ENCODE data around the gene PHLPP1. TPM values are rescaled to one million over a fixed set of nuclear protein-coding genes. Genes with fewer than 3 reads are reported as not detected.

Gene PHLPP1
- total RNA-seq, 1 experiment from 2014 or later, result 13.7 TPM

DNA sequence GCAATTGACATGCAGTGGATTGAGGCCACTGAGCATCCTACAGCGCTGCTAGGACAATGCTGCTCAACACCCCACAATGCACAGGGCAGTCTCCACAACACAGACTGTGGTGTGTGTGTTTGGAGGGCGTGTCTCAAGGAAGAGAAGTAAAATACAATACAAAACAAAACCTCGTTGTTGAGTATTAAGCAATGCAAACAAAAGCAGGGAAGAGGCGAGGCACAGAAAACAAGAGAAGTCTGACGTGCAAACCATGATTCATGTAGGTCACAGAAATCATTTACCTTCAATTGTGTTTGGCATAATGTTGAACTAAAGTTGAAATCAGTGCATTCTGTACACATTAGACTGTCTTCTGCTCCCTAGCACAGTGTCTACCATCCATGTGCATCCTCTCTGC, 260.9 kb downstream of the PHLPP1 start:
- no peaks in the 10 kb centered on the region for H3K27me3 ChIP-seq (replicated peaks; ENCODE audit: insufficient read depth, low read depth, low read length, poor library complexity)
- H3K36me3 ChIP-seq (ENCODE audit: insufficient read depth, low read length, poor library complexity, severe bottlenecking), result no peaks in the 10 kb centered on the region
- intact Hi-C loops (cut with micrococcal nuclease; ENCODE audit: unreplicated experiment), result no loop called here
- no peaks in the 10 kb centered on the region for H3K4me1 ChIP-seq (ENCODE audit: insufficient read depth, low read length, poor library complexity, severe bottlenecking)
- H3K4me3 ChIP-seq (ENCODE audit: low read depth, low read length, poor library complexity, severe bottlenecking), result no peak overlapping the region
- no peaks in the 10 kb centered on the region for H3K9me3 ChIP-seq (ENCODE audit: low read depth, low read length, poor library complexity, severe bottlenecking)
- no peak for TF ChIP-seq EZH2 (IDR thresholded peaks at IDR 0.05; ENCODE audit: borderline replicate concordance, low read depth, low read length, poor library complexity, severe bottlenecking)
- TF ChIP-seq CTCF (conservative IDR thresholded peaks at IDR 0.05; ENCODE audit: low read depth, low read length), result no peak
- no TSS peak for BruUV-seq (replicated peaks)
- ChIA-PET POLR2A (ENCODE audit: low non-redundant PET) (no interaction called here), CTCF (no interaction called here)
- no peak for DNase-seq (ENCODE audit: low spot score)
- H3K27ac ChIP-seq (ENCODE audit: low read depth, low read length, poor library complexity, severe bottlenecking), result no peak overlapping the region

DNA sequence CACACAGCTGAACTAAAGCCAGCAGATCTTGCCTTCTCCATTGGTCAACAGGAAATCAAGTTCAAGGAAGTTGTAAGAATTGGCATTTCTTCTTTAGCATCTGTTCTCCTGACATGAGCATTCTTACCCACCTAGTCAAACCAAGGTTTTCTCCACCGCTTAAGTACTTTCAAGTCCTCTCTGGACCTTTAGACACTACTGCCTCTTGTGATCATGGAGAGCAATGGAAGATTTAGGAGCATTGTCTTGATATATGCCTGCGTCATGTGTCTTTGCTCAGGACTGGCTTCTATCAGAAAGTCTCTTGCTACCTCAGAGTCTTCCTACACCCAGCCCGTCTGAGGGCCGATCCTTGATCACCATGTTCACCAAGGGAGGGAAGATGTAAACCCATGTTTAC, 262.2 kb downstream of the PHLPP1 start:
- Histone ChIP-seq H3K27ac (ENCODE audit: low read depth, low read length, poor library complexity, severe bottlenecking) (no peak overlapping the region), H3K9me3 (ENCODE audit: low read depth, low read length, poor library complexity, severe bottlenecking) (no peaks in the 10 kb centered on the region), H3K36me3 (ENCODE audit: insufficient read depth, low read length, poor library complexity, severe bottlenecking) (no peaks in the 10 kb centered on the region), H3K27me3 (replicated peaks; ENCODE audit: insufficient read depth, low read depth, low read length, poor library complexity) (no peaks in the 10 kb centered on the region), H3K4me3 (ENCODE audit: low read depth, low read length, poor library complexity, severe bottlenecking) (no peak overlapping the region), H3K4me1 (ENCODE audit: insufficient read depth, low read length, poor library complexity, severe bottlenecking) (no peaks in the 10 kb centered on the region)
- intact Hi-C loops (cut with micrococcal nuclease; ENCODE audit: unreplicated experiment), result no loop called here
- TF ChIP-seq CTCF (conservative IDR thresholded peaks at IDR 0.05; ENCODE audit: low read depth, low read length) (no peak), EZH2 (IDR thresholded peaks at IDR 0.05; ENCODE audit: borderline replicate concordance, low read depth, low read length, poor library complexity, severe bottlenecking) (no peak)
- DNase-seq (ENCODE audit: low spot score), result no peak
- POLR2A ChIA-PET (ENCODE audit: low non-redundant PET), result no interaction called here
- CTCF ChIA-PET, result no interaction called here
- BruUV-seq (replicated peaks), result no TSS peak

- DNase-seq (ENCODE audit: low spot score), result no peak
- ChIA-PET CTCF (no interaction called here), POLR2A (ENCODE audit: low non-redundant PET) (no interaction called here)
- intact Hi-C loops (cut with micrococcal nuclease; ENCODE audit: unreplicated experiment), result no loop called here
- no TSS peak for BruUV-seq (replicated peaks)
- Histone ChIP-seq H3K27ac (ENCODE audit: low read depth, low read length, poor library complexity, severe bottlenecking) (no peak overlapping the region), H3K36me3 (ENCODE audit: insufficient read depth, low read length, poor library complexity, severe bottlenecking) (no peaks in the 10 kb centered on the region), H3K4me3 (ENCODE audit: low read depth, low read length, poor library complexity, severe bottlenecking) (no peak overlapping the region), H3K4me1 (ENCODE audit: insufficient read depth, low read length, poor library complexity, severe bottlenecking) (no peaks in the 10 kb centered on the region), H3K27me3 (replicated peaks; ENCODE audit: insufficient read depth, low read depth, low read length, poor library complexity) (no peaks in the 10 kb centered on the region), H3K9me3 (ENCODE audit: low read depth, low read length, poor library complexity, severe bottlenecking) (no peaks in the 10 kb centered on the region)
- TF ChIP-seq CTCF (conservative IDR thresholded peaks at IDR 0.05; ENCODE audit: low read depth, low read length) (no peak), EZH2 (IDR thresholded peaks at IDR 0.05; ENCODE audit: borderline replicate concordance, low read depth, low read length, poor library complexity, severe bottlenecking) (no peak)
These were observed 263.1 kb downstream of the PHLPP1 start for GRCh38 chr18:62978251-62979049.
